IMR-90 (cell line): Measurements from ENCODE around the gene CHN1. TPM values are rescaled to one million over a fixed set of nuclear protein-coding genes. Genes with fewer than 3 reads are reported as not detected.

Experiments
- ATAC-seq: fragments of 200-7000 bp; cut with Tn5 transposase; 2 replicates; pipeline ENCODE4 v1.9.1; 2020; ENCODE audit warnings: low read depth, mild to moderate bottlenecking, moderate library complexity
- BruUV-seq: library from RNA; stranded (reverse); fragments of 400-500 nt; replicated peaks from 2 replicates; lab custom pipeline; 2021; lab: Mats Ljungman, UMichigan
- CTCF ChIA-PET: fragments of 300-600 bp; formaldehyde crosslinking; extraction: SDS; loops from one replicate; lab custom pipeline; 2021; ENCODE audit warnings: antibody characterized with exemption; lab: Yijun Ruan, JAX
- POLR2A ChIA-PET: fragments of 300-600 bp; sonication (Branson Sonifier 250); formaldehyde crosslinking; loops from one replicate; lab custom pipeline; 2022; ENCODE audit warnings: antibody characterized with exemption; ENCODE audit not compliant: unreplicated experiment; lab: Charles Lee
- DNase-seq: peaks from one replicate; pipeline ENCODE4 v3.0.0; 2013
- H2AFZ ChIP-seq: replicated peaks from 2 replicates; pipeline ENCODE3; 2013; ENCODE audit warnings: low read length, mild to moderate bottlenecking; ENCODE audit not compliant: poor library complexity
- H2AK5ac ChIP-seq: 2 replicates; pipeline ENCODE4 v1.6.1; 2013; ENCODE audit warnings: low read depth, low read length, inconsistent platforms
- H2AK9ac ChIP-seq: replicated peaks from 2 replicates; pipeline ENCODE3; 2013; ENCODE audit warnings: mild to moderate bottlenecking, low read depth, low read length, moderate library complexity; ENCODE audit not compliant: poor library complexity
- H2BK120ac ChIP-seq: 2 replicates; pipeline ENCODE4 v1.6.1; 2013; ENCODE audit warnings: low read depth, low read length, inconsistent platforms
- H2BK15ac ChIP-seq: 3 replicates; pipeline ENCODE4 v1.6.1; 2013; ENCODE audit warnings: low read depth, low read length, inconsistent platforms
- H2BK20ac ChIP-seq: 2 replicates; pipeline ENCODE4 v1.6.1; 2013; ENCODE audit warnings: low read depth, mild to moderate bottlenecking, inconsistent platforms, low read length, moderate library complexity
- H2BK5ac ChIP-seq: 2 replicates; pipeline ENCODE4 v1.6.1; 2013; ENCODE audit warnings: mild to moderate bottlenecking, low read depth, low read length, inconsistent platforms; ENCODE audit not compliant: poor library complexity, severe bottlenecking
- H3K14ac ChIP-seq: replicated peaks from 2 replicates; pipeline ENCODE4 v1.6.1; 2013; ENCODE audit warnings: low read depth, low read length, inconsistent platforms
- H3K18ac ChIP-seq: 2 replicates; pipeline ENCODE4 v1.6.1; 2013; ENCODE audit warnings: low read depth, low read length, control low read depth
- H3K23ac ChIP-seq: 2 replicates; pipeline ENCODE4 v1.6.1; 2013; ENCODE audit warnings: low read depth, low read length, inconsistent platforms
- H3K27ac ChIP-seq: 2 replicates; pipeline ENCODE4 v1.5.1; 2013; ENCODE audit warnings: mild to moderate bottlenecking, control low read depth, low read length; ENCODE audit not compliant: insufficient read depth
- H3K27me3 ChIP-seq: 2 replicates; pipeline ENCODE4 v1.6.1; 2013; ENCODE audit warnings: low read length; ENCODE audit not compliant: control insufficient read depth, insufficient read depth
- H3K36me3 ChIP-seq: 2 replicates; pipeline ENCODE4 v1.6.1; 2013; ENCODE audit warnings: low read length, mixed read lengths; ENCODE audit not compliant: control insufficient read depth, insufficient read depth
- H3K4ac ChIP-seq: 2 replicates; pipeline ENCODE4 v1.6.1; 2013; ENCODE audit warnings: low read depth, low read length, inconsistent platforms
- H3K4me1 ChIP-seq: 2 replicates; pipeline ENCODE4 v1.6.1; 2013; ENCODE audit warnings: low read length, mixed read lengths; ENCODE audit not compliant: control insufficient read depth, insufficient read depth
- H3K4me2 ChIP-seq: 2 replicates; pipeline ENCODE4 v1.6.1; 2013; ENCODE audit warnings: low read depth, mild to moderate bottlenecking, control low read depth, low read length, moderate library complexity
- H3K4me3 ChIP-seq: 2 replicates; pipeline ENCODE4 v1.5.1; 2013; ENCODE audit warnings: low read depth, mild to moderate bottlenecking, control low read depth, low read length, moderate library complexity; ENCODE audit not compliant: insufficient read depth
- H3K56ac ChIP-seq: 2 replicates; pipeline ENCODE4 v1.6.1; 2013; ENCODE audit warnings: low read length, inconsistent platforms; ENCODE audit not compliant: insufficient read depth; ENCODE audit errors: extremely low read depth
- H3K79me1 ChIP-seq, 2 experiments: 2 replicates each; pipeline ENCODE4 v1.6.1; 2013; ENCODE audit warnings: low read length in 2 of 2, inconsistent platforms in 1 of 2, low read depth in 1 of 2
- H3K9ac ChIP-seq: 2 replicates; pipeline ENCODE4 v1.6.1; 2013; ENCODE audit warnings: low read depth, low read length, control low read depth
- H3K9me1 ChIP-seq: 2 replicates; pipeline ENCODE4 v1.6.1; 2013; ENCODE audit warnings: low read length, inconsistent platforms; ENCODE audit not compliant: insufficient read depth
- H3K9me3 ChIP-seq: 2 replicates; pipeline ENCODE4 v1.6.1; 2013; ENCODE audit warnings: low read length; ENCODE audit not compliant: control insufficient read depth, insufficient read depth
- H4K20me1 ChIP-seq: 2 replicates; pipeline ENCODE4 v1.6.1; 2013; ENCODE audit warnings: low read length, inconsistent platforms; ENCODE audit not compliant: insufficient read depth
- H4K5ac ChIP-seq: 2 replicates; pipeline ENCODE4 v1.6.1; 2013; ENCODE audit warnings: mild to moderate bottlenecking, low read depth, low read length, control low read depth
- H4K8ac ChIP-seq, 2 experiments: 2 replicates each; pipeline ENCODE4 v1.6.1; 2013; ENCODE audit warnings: low read depth in 2 of 2, low read length in 2 of 2, control low read depth in 1 of 2, inconsistent platforms in 1 of 2
- H4K91ac ChIP-seq: 2 replicates; pipeline ENCODE4 v1.6.1; 2013; ENCODE audit warnings: low read depth, low read length, inconsistent platforms; ENCODE audit not compliant: insufficient read depth
- BHLHE40 ChIP-seq: fragments of 150-350 bp; IDR thresholded peaks from 2 replicates; pipeline ENCODE4 v1.6.1; 2016; ENCODE audit warnings: mild to moderate bottlenecking, low read depth, low read length
- CEBPB ChIP-seq: IDR thresholded peaks from 2 replicates; pipeline ENCODE4 v1.6.1; 2012; ENCODE audit warnings: low read depth, low read length, improper control_type of control experiment
- CHD1 ChIP-seq: IDR thresholded peaks from 2 replicates; pipeline ENCODE4 v1.6.1; 2012; ENCODE audit warnings: low read depth, low read length, improper control_type of control experiment
- FOS ChIP-seq: fragments of 150-350 bp; IDR thresholded peaks from 2 replicates; pipeline ENCODE4 v1.6.1; 2016; ENCODE audit warnings: low read depth, low read length
- MAFK ChIP-seq: IDR thresholded peaks from 2 replicates; pipeline ENCODE4 v1.6.1; 2012; ENCODE audit warnings: low read depth, low read length, improper control_type of control experiment
- MAZ ChIP-seq: IDR thresholded peaks from 2 replicates; pipeline ENCODE4 v1.6.1; 2012; ENCODE audit warnings: low read depth, mild to moderate bottlenecking, low read length, improper control_type of control experiment, moderate library complexity, borderline replicate concordance
- POLR2A ChIP-seq: IDR thresholded peaks from 2 replicates; pipeline ENCODE4 v1.6.1; 2012; ENCODE audit warnings: mild to moderate bottlenecking, low read depth, low read length
- RCOR1 ChIP-seq: IDR thresholded peaks from 2 replicates; pipeline ENCODE4 v1.6.1; 2012; ENCODE audit warnings: mild to moderate bottlenecking, low read length, improper control_type of control experiment; ENCODE audit not compliant: insufficient replicate concordance
- RFX5 ChIP-seq: IDR thresholded peaks from 2 replicates; pipeline ENCODE4 v1.8.0; 2012; ENCODE audit warnings: low read depth, mild to moderate bottlenecking, low read length, moderate library complexity
- SMC3 ChIP-seq: fragments of 150-350 bp; IDR thresholded peaks from 2 replicates; pipeline ENCODE4 v1.6.1; 2016; ENCODE audit warnings: low read depth, mild to moderate bottlenecking, antibody characterized with exemption, low read length, moderate library complexity
- WGBS, 2 experiments: methylation state at CpG; one replicate each; pipeline versions ENCODE4 v1.1.5 to v1.1.7; 2013; ENCODE audit warnings: missing lambda C conversion rate in 2 of 2; ENCODE audit not compliant: insufficient read length in 1 of 2; ENCODE audit errors: extremely low coverage in 2 of 2; 5-methylcytosine and 5-hydroxymethylcytosine counted together
- dilution Hi-C: fragments of 300-500 bp; cut with HindIII; formaldehyde crosslinking; loops from one replicate; pipeline ENCODE4 v1.14.3; 2018; ENCODE audit warnings: low sequenced_read_pairs; ENCODE audit not compliant: unreplicated experiment
- in situ Hi-C: fragments of 300-500 bp; cut with MboI; formaldehyde crosslinking; loops from 3 replicates; pipeline ENCODE4 v1.14.3; 2019; ENCODE audit warnings: low sequenced_read_pairs, inconsistent platforms, mixed read lengths
- intact Hi-C: fragments of 100-400 bp; cut with micrococcal nuclease; formaldehyde crosslinking; loops from 2 replicates; pipeline ENCODE4 v1.10.0; 2022
- polyA plus RNA-seq, 3 experiments: library from polyadenylated mRNA; depleted of rRNA; stranded (reverse); fragments of >200 nt; gene quantifications; 2 replicates each; pipeline ENCODE4 v1.2.3, GENCODE V29; 2012; ENCODE audit warnings: low replicate concordance in 1 of 3
- total RNA-seq: library from RNA; depleted of rRNA; stranded (reverse); fragments of >200 nt; gene quantifications from 2 replicates; pipeline ENCODE4 v1.2.3, GENCODE V29; 2012
- TF ChIP-seq, protein P1 (sequence below): fragments of 150-350 bp; IDR thresholded peaks from 2 replicates; pipeline ENCODE4 v1.6.1; 2017; ENCODE audit warnings: mild to moderate bottlenecking, antibody characterized with exemption, low read length, low read depth
- TF ChIP-seq, protein P2 (sequence below): fragments of 150-350 bp; IDR thresholded peaks from 2 replicates; pipeline ENCODE4 v1.6.1; 2016; ENCODE audit warnings: low read depth, mild to moderate bottlenecking, low read length, moderate library complexity, borderline replicate concordance
- TF ChIP-seq, protein P3 (sequence below): conservative IDR thresholded peaks from 2 replicates; pipeline ENCODE4 v1.5.1; 2012; ENCODE audit warnings: mild to moderate bottlenecking, low read depth, low read length, improper control_type of control experiment

Gene CHN1
- total and polyA plus RNA-seq, 2 of the 4 experiments (the other 2 are of a cell fraction) = 58.4 to 66.9 TPM

DNA sequence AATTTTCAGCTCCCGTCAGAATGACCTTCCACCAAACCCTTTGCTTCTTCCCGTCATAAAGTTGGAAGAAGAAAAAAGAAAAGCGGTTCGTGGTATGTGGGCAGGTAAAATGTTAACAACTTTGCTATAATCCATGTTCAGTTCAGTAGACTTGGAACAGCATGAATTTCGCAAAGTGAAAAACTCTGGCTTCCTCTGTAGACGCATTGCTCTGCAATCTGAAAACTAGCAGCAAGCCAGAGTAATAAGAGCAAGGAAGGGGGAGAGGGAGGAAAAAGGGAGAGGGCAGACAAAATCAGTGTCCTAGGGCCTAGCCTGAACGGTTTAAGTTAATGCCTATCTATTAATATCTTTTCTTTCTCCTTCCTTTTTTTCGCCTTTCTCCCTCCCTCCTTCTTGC is 214.2 kb downstream of the CHN1 start:
- Histone ChIP-seq H4K91ac (peak overlapping the region; percentile 38), H4K20me1 (no peaks in the 10 kb centered on the region), H3K79me1 (peaks cover 0 to 5% of the 10 kb centered on the region in 2 experiments; a peak in 1 of 4 replicates), H3K9me1 (peaks cover 8% of the 10 kb centered on the region), H3K27ac (peak overlapping the region; percentile 22; the same call in 1 of the 2 replicates), H3K4ac (peak overlapping the region; percentile 67; the same call in 1 of the 2 replicates), H2AFZ (no peak overlapping the region), H2BK5ac (no peak overlapping the region), H3K4me1 (peaks cover 29% of the 10 kb centered on the region), H2BK20ac (peak overlapping the region; percentile 79), H3K27me3 (no peaks in the 10 kb centered on the region), H3K18ac (peak overlapping the region; percentile 83), H2BK15ac (peak overlapping the region; percentile 70; the same call in 1 of the 3 replicates), H3K14ac (0 out of 2 replicates have a peak overlapping the region, but pooled peaks have one; percentile 20), H3K4me2 (no peak overlapping the region), H3K9ac (no peak overlapping the region), H3K36me3 (no peaks in the 10 kb centered on the region), H3K23ac (no peak overlapping the region), H2BK120ac (peak overlapping the region; percentile 86), H3K56ac (no peak overlapping the region), H3K4me3 (no peak overlapping the region), H4K5ac (peak overlapping the region; percentile 76), H2AK5ac (0 out of 2 replicates have a peak overlapping the region, but pooled peaks have one; percentile 62), H4K8ac (peak overlapping the region; percentile 28 to 67; a peak in 2 of 4 replicates), H2AK9ac (no peak overlapping the region), H3K9me3 (no peaks in the 10 kb centered on the region)
- TF ChIP-seq MAFK (no peak), BHLHE40 (no peak), RFX5 (no peak), FOS (no peak), CEBPB (no peak), CHD1 (no peak), POLR2A (no peak), MAZ (no peak), RCOR1 (no peak), SMC3 (no peak)
- TF ChIP-seq, protein P1, sequence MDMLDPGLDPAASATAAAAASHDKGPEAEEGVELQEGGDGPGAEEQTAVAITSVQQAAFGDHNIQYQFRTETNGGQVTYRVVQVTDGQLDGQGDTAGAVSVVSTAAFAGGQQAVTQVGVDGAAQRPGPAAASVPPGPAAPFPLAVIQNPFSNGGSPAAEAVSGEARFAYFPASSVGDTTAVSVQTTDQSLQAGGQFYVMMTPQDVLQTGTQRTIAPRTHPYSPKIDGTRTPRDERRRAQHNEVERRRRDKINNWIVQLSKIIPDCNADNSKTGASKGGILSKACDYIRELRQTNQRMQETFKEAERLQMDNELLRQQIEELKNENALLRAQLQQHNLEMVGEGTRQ = no peak
- TF ChIP-seq, protein P2, sequence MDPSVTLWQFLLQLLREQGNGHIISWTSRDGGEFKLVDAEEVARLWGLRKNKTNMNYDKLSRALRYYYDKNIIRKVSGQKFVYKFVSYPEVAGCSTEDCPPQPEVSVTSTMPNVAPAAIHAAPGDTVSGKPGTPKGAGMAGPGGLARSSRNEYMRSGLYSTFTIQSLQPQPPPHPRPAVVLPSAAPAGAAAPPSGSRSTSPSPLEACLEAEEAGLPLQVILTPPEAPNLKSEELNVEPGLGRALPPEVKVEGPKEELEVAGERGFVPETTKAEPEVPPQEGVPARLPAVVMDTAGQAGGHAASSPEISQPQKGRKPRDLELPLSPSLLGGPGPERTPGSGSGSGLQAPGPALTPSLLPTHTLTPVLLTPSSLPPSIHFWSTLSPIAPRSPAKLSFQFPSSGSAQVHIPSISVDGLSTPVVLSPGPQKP = no peak
- TF ChIP-seq, protein P3, sequence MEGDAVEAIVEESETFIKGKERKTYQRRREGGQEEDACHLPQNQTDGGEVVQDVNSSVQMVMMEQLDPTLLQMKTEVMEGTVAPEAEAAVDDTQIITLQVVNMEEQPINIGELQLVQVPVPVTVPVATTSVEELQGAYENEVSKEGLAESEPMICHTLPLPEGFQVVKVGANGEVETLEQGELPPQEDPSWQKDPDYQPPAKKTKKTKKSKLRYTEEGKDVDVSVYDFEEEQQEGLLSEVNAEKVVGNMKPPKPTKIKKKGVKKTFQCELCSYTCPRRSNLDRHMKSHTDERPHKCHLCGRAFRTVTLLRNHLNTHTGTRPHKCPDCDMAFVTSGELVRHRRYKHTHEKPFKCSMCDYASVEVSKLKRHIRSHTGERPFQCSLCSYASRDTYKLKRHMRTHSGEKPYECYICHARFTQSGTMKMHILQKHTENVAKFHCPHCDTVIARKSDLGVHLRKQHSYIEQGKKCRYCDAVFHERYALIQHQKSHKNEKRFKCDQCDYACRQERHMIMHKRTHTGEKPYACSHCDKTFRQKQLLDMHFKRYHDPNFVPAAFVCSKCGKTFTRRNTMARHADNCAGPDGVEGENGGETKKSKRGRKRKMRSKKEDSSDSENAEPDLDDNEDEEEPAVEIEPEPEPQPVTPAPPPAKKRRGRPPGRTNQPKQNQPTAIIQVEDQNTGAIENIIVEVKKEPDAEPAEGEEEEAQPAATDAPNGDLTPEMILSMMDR = no peak
- ChIA-PET POLR2A (no interaction called here), CTCF (interaction anchor here (0.8 kb wide), 1 partner anchor 37 kb away, joined by 3 read pairs; no protein-coding TSS in a partner anchor)
- DNase-seq = no peak
- dilution Hi-C loops = no loop called here
- intact Hi-C loops = no loop called here
- no TSS peak for BruUV-seq
- in situ Hi-C loops = no loop called here
- no CpG with 5 or more reads among the region's 8 CpGs for WGBS, 2 experiments
- ATAC-seq = no peak
